ENCODE measurements around the gene PGK1.

DNA sequence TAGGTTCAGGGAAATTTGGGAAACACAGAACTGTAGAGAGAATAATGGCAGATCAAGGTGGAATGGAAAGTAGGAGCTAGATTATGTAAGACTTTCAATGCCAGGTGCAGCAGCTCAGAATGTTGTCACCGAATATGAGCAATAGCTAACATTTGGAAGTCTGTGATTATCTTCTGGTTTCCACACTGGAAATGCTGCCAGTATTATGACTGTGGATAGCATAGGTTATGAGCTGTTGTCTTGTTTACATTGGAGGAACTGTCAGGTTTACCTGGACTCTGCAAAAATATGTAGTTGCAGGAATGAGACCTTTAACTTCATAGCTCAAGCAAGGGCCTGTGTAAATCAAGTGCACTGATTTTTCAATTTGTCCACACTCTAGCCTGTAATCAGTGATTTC is 61.4 kb downstream of the PGK1 start:
- TF ChIP-seq, protein P1, sequence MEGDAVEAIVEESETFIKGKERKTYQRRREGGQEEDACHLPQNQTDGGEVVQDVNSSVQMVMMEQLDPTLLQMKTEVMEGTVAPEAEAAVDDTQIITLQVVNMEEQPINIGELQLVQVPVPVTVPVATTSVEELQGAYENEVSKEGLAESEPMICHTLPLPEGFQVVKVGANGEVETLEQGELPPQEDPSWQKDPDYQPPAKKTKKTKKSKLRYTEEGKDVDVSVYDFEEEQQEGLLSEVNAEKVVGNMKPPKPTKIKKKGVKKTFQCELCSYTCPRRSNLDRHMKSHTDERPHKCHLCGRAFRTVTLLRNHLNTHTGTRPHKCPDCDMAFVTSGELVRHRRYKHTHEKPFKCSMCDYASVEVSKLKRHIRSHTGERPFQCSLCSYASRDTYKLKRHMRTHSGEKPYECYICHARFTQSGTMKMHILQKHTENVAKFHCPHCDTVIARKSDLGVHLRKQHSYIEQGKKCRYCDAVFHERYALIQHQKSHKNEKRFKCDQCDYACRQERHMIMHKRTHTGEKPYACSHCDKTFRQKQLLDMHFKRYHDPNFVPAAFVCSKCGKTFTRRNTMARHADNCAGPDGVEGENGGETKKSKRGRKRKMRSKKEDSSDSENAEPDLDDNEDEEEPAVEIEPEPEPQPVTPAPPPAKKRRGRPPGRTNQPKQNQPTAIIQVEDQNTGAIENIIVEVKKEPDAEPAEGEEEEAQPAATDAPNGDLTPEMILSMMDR (IDR thresholded peaks at IDR 0.05; ENCODE audit: low read length) = no peak
- no peak for TF ChIP-seq EZH2 (IDR thresholded peaks at IDR 0.05; ENCODE audit: borderline replicate concordance, low read length)

Data from OCI-LY1 (cell line).